K562 (cell line): ENCODE results near the gene TYSND1. TPM values are rescaled to one million over a fixed set of nuclear protein-coding genes. Genes with fewer than 3 reads are reported as not detected.

Source experiments
- CBX3 ChIP-seq, 2 experiments: IDR thresholded peaks; 1 replicate in 1 of 2; 2 replicates in 1 of 2; pipeline ENCODE4 v1.6.1; 2012; ENCODE audit warnings: inconsistent platforms in 2 of 2, low read length in 2 of 2, borderline replicate concordance in 1 of 2, control low read depth in 1 of 2
- CTBP1 ChIP-seq: fragments of 450-650 bp; IDR thresholded peaks from 2 replicates; pipeline ENCODE4 v1.6.1; 2016; ENCODE audit warnings: borderline replicate concordance
- HIVEP1 ChIP-seq: fragments of 250-450 bp; sonication (Bioruptor Pico); IDR thresholded peaks from 2 replicates; pipeline ENCODE4 v1.4.0; 2020; ENCODE audit warnings: mild to moderate bottlenecking
- HNRNPK ChIP-seq: fragments of 200-400 bp; formaldehyde crosslinking; IDR thresholded peaks from one replicate; pipeline ENCODE4 v1.6.1; 2018; ENCODE audit warnings: mild to moderate bottlenecking, low read depth, low read length; ENCODE audit not compliant: poor library complexity, severe bottlenecking
- JUN ChIP-seq, 2 experiments: sonication (generic) in 1 of 2; formaldehyde crosslinking in 1 of 2; IDR thresholded peaks; 2 replicates each; pipeline versions ENCODE4 v1.6.1 to v1.8.0; 2012 to 2022; ENCODE audit warnings: borderline replicate concordance in 2 of 2, mild to moderate bottlenecking in 2 of 2, improper control_type of control experiment in 1 of 2, low read depth in 1 of 2, low read length in 1 of 2, missing genetic modification reagents in 1 of 2
- PTRF ChIP-seq: fragments of 450-650 bp; IDR thresholded peaks from 2 replicates; pipeline ENCODE4 v1.6.1; 2016; ENCODE audit warnings: mild to moderate bottlenecking, missing genetic modification characterization, missing compliant biosample characterization
- RHOXF2B ChIP-seq: fragments of 250-450 bp; sonication (Bioruptor Pico); conservative IDR thresholded peaks from 2 replicates; pipeline ENCODE4 v1.5.1; 2021
- XRCC3 ChIP-seq: fragments of 450-650 bp; IDR thresholded peaks from 2 replicates; pipeline ENCODE4 v1.6.1; 2017; ENCODE audit warnings: mild to moderate bottlenecking, moderate library complexity
- ZNF263 ChIP-seq: sonication (generic); formaldehyde crosslinking; IDR thresholded peaks from 2 replicates; pipeline ENCODE4 v1.8.0; 2022; ENCODE audit warnings: mild to moderate bottlenecking, missing genetic modification reagents, borderline replicate concordance
- polyA plus RNA-seq, 8 experiments: library from polyadenylated mRNA; depleted of rRNA in 4 of 8; stranded (reverse) in 5 of 8; unstranded in 3 of 8; fragments of >200 nt; fragmentation: Nextera tagmentation in 2 of 8; fragmentation: Illumina TruSeq in 1 of 8; extraction: Ambion mirVana in 2 of 8; extraction: Trizol in 1 of 8; gene quantifications; 2 replicates each; pipeline versions ENCODE4 v1.2.1 to v1.2.3, GENCODE V29; 2011 to 2014; ENCODE audit warnings: inconsistent platforms in 1 of 8, missing spikeins in 1 of 8
- total RNA-seq, 7 experiments: library from RNA; depleted of rRNA in 6 of 7; stranded (reverse); fragments of >200 nt in 6 of 7; fragmentation: Illumina TruSeq in 2 of 7; extraction: Trizol in 2 of 7; gene quantifications; 2 replicates each; pipeline versions ENCODE4 v1.2.1 to v1.2.3, GENCODE V29; 2011 to 2021; ENCODE audit warnings: low replicate concordance in 1 of 7
- TF ChIP-seq, protein P1 (sequence below): sonication (generic); IDR thresholded peaks from 2 replicates; pipeline ENCODE4 v1.6.1; 2016
- TF ChIP-seq, protein P2 (sequence below): fragments of 150-350 bp; IDR thresholded peaks from 2 replicates; pipeline ENCODE4 v1.6.1; 2014; ENCODE audit warnings: low read depth, mild to moderate bottlenecking, low read length, borderline replicate concordance
- TF ChIP-seq, protein P3 (sequence below): fragments of 450-650 bp; IDR thresholded peaks from 2 replicates; pipeline ENCODE4 v1.6.1; 2018; ENCODE audit warnings: mild to moderate bottlenecking, low read depth; ENCODE audit not compliant: partially characterized antibody
- TF ChIP-seq, protein P4 (sequence below): sonication (generic); formaldehyde crosslinking; IDR thresholded peaks from 2 replicates; pipeline ENCODE4 v1.8.1; 2022; ENCODE audit warnings: missing genetic modification reagents
- TF ChIP-seq, protein P5 (sequence below): sonication (generic); formaldehyde crosslinking; IDR thresholded peaks from 2 replicates; pipeline ENCODE4 v1.9.0; 2022; ENCODE audit warnings: mild to moderate bottlenecking, missing genetic modification reagents
- TF ChIP-seq, protein P6 (sequence below), 2 experiments: IDR thresholded peaks in 1 of 2; conservative IDR thresholded peaks in 1 of 2; 2 replicates each; pipeline ENCODE4 v1.6.1; 2016; ENCODE audit warnings: low read depth in 2 of 2, mild to moderate bottlenecking in 1 of 2, missing compliant biosample characterization in 1 of 2, missing genetic modification characterization in 1 of 2, moderate library complexity in 1 of 2

The TYSND1 gene
- total and polyA plus RNA-seq, 9 of the 15 experiments (the other 6 are each of a cell fraction or from before 2014, with no cell fraction given) = 0.60 to 2.0 (median 1.3) TPM

DNA sequence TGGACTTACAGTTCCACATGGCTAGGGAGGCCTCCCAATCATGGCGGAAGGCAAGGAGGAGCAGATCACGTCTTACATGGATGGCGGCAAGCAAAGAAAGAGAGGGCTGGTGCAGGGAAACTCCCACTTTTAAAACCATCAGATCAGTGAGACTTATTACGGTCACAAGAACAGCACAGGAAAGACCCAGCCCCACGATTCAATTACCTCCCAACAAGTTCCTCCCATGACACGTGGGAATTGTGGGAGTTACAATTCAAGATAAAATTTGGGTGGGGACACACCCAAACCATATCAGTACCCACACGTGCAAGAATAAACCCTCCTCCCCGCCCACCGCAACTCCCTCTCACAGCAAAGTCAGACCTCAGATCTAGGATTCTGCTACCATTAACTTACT lies 9.4 kb downstream of the TYSND1 start (continued):
- TF ChIP-seq, protein P1, sequence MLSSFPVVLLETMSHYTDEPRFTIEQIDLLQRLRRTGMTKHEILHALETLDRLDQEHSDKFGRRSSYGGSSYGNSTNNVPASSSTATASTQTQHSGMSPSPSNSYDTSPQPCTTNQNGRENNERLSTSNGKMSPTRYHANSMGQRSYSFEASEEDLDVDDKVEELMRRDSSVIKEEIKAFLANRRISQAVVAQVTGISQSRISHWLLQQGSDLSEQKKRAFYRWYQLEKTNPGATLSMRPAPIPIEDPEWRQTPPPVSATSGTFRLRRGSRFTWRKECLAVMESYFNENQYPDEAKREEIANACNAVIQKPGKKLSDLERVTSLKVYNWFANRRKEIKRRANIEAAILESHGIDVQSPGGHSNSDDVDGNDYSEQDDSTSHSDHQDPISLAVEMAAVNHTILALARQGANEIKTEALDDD = peak; percentile 61; the same call in 1 of the 2 replicates
- TF ChIP-seq XRCC3 (0 out of 2 replicates have a peak, but pooled peaks have one; percentile 65), RHOXF2B (CRISPR knock-in tag) (no peak), JUN (IDR thresholded peaks at IDR 0.05; ENCODE audit: borderline replicate concordance, low read depth, low read length) (no peak), JUN (CRISPR knock-in tag; IDR thresholded peaks at IDR 0.05; ENCODE audit: borderline replicate concordance) (no peak), HNRNPK (no peak), HIVEP1 (no peak), CBX3 (IDR thresholded peaks at IDR 0.05; ENCODE audit: borderline replicate concordance in 1 of 2, low read length in 2 of 2) (peak in 1 of 2 experiments; percentile 94; a peak in 2 of 3 replicates), ZNF263 (CRISPR knock-in tag) (0 out of 2 replicates have a peak, but pooled peaks have one; percentile 23), CTBP1 (0 out of 2 replicates have a peak, but pooled peaks have one; percentile 5), PTRF (no peak)
- TF ChIP-seq, protein P2, sequence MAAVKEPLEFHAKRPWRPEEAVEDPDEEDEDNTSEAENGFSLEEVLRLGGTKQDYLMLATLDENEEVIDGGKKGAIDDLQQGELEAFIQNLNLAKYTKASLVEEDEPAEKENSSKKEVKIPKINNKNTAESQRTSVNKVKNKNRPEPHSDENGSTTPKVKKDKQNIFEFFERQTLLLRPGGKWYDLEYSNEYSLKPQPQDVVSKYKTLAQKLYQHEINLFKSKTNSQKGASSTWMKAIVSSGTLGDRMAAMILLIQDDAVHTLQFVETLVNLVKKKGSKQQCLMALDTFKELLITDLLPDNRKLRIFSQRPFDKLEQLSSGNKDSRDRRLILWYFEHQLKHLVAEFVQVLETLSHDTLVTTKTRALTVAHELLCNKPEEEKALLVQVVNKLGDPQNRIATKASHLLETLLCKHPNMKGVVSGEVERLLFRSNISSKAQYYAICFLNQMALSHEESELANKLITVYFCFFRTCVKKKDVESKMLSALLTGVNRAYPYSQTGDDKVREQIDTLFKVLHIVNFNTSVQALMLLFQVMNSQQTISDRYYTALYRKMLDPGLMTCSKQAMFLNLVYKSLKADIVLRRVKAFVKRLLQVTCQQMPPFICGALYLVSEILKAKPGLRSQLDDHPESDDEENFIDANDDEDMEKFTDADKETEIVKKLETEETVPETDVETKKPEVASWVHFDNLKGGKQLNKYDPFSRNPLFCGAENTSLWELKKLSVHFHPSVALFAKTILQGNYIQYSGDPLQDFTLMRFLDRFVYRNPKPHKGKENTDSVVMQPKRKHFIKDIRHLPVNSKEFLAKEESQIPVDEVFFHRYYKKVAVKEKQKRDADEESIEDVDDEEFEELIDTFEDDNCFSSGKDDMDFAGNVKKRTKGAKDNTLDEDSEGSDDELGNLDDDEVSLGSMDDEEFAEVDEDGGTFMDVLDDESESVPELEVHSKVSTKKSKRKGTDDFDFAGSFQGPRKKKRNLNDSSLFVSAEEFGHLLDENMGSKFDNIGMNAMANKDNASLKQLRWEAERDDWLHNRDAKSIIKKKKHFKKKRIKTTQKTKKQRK = peak; percentile 47; the same call in 1 of the 2 replicates
- TF ChIP-seq, protein P3, sequence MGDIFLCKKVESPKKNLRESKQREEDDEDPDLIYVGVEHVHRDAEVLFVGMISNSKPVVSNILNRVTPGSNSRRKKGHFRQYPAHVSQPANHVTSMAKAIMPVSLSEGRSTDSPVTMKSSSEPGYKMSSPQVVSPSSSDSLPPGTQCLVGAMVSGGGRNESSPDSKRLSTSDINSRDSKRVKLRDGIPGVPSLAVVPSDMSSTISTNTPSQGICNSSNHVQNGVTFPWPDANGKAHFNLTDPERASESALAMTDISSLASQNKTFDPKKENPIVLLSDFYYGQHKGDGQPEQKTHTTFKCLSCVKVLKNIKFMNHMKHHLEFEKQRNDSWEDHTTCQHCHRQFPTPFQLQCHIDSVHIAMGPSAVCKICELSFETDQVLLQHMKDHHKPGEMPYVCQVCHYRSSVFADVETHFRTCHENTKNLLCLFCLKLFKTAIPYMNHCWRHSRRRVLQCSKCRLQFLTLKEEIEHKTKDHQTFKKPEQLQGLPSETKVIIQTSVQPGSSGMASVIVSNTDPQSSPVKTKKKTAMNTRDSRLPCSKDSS = peak; percentile 39
- TF ChIP-seq, protein P4, sequence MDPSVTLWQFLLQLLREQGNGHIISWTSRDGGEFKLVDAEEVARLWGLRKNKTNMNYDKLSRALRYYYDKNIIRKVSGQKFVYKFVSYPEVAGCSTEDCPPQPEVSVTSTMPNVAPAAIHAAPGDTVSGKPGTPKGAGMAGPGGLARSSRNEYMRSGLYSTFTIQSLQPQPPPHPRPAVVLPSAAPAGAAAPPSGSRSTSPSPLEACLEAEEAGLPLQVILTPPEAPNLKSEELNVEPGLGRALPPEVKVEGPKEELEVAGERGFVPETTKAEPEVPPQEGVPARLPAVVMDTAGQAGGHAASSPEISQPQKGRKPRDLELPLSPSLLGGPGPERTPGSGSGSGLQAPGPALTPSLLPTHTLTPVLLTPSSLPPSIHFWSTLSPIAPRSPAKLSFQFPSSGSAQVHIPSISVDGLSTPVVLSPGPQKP (CRISPR knock-in tag) = no peak
- TF ChIP-seq, protein P5, sequence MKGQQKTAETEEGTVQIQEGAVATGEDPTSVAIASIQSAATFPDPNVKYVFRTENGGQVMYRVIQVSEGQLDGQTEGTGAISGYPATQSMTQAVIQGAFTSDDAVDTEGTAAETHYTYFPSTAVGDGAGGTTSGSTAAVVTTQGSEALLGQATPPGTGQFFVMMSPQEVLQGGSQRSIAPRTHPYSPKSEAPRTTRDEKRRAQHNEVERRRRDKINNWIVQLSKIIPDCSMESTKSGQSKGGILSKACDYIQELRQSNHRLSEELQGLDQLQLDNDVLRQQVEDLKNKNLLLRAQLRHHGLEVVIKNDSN (CRISPR knock-in tag) = peak; percentile 43
- TF ChIP-seq, protein P6, sequence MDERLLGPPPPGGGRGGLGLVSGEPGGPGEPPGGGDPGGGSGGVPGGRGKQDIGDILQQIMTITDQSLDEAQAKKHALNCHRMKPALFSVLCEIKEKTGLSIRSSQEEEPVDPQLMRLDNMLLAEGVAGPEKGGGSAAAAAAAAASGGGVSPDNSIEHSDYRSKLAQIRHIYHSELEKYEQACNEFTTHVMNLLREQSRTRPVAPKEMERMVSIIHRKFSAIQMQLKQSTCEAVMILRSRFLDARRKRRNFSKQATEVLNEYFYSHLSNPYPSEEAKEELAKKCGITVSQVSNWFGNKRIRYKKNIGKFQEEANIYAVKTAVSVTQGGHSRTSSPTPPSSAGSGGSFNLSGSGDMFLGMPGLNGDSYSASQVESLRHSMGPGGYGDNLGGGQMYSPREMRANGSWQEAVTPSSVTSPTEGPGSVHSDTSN (CRISPR knock-in tag; IDR thresholded peaks at IDR 0.05; ENCODE audit: low read depth) = no peak
- TF ChIP-seq, protein P6 (tag; conservative IDR thresholded peaks at IDR 0.05; ENCODE audit: low read depth) = no peak
